CD4-positive, CD25-positive, alpha-beta regulatory T cell (primary cell): Measurements from ENCODE around the gene TIGD7. TPM values are rescaled to one million over a fixed set of nuclear protein-coding genes. Genes with fewer than 3 reads are reported as not detected.

Experiments used
- ATAC-seq, 2 donors: fragments of 150-1000 bp; cut with Tn5 transposase; one replicate each; pipeline ENCODE4 v1.10.0; 2021; ENCODE audit warnings: low read depth in 2 of 2, moderate number of reproducible peaks in 2 of 2, moderate library complexity in 1 of 2
- DNase-seq, 3 donors: peaks; one replicate each; pipeline versions ENCODE4 v3.0.0 to v3.0.0-alpha.2; 2012 to 2022; ENCODE audit warnings: mixed read lengths in 1 of 3
- H3K27ac ChIP-seq: one replicate; pipeline ENCODE4 v1.7.0; 2013; ENCODE audit warnings: mild to moderate bottlenecking, low read length; ENCODE audit not compliant: insufficient read depth, poor library complexity, severe bottlenecking
- H3K27me3 ChIP-seq: one replicate; pipeline ENCODE4 v1.7.0; 2013; ENCODE audit warnings: low read length; ENCODE audit not compliant: control insufficient read depth, insufficient read depth
- H3K36me3 ChIP-seq: one replicate; pipeline ENCODE4 v1.7.0; 2013; ENCODE audit warnings: mild to moderate bottlenecking, low read length, moderate library complexity; ENCODE audit not compliant: control insufficient read depth, insufficient read depth
- H3K4me1 ChIP-seq: 2 replicates; pipeline ENCODE4 v1.7.0; 2013; ENCODE audit warnings: mild to moderate bottlenecking, low read length; ENCODE audit not compliant: insufficient read depth, control insufficient read depth, poor library complexity, severe bottlenecking
- H3K4me3 ChIP-seq: one replicate; pipeline ENCODE4 v1.7.0; 2013; ENCODE audit warnings: low read depth, mild to moderate bottlenecking, low read length, moderate library complexity
- H3K9me3 ChIP-seq, 2 experiments: 1 replicate in 1 of 2; 2 replicates in 1 of 2; pipeline ENCODE4 v1.7.0; 2013; ENCODE audit warnings: low read length in 2 of 2, mild to moderate bottlenecking in 1 of 2, moderate library complexity in 1 of 2; ENCODE audit not compliant: control insufficient read depth in 2 of 2
- H3K27ac Mint-ChIP-seq, 3 donors: one replicate each; pipeline ENCODE4 v1.8.0; 2020 to 2022; ENCODE audit warnings: mild to moderate bottlenecking in 3 of 3, mixed read lengths in 3 of 3, moderate library complexity in 2 of 3
- H3K27me3 Mint-ChIP-seq: one replicate; pipeline ENCODE4 v1.8.0; 2022; ENCODE audit warnings: mild to moderate bottlenecking, mixed read lengths
- H3K36me3 Mint-ChIP-seq: one replicate; pipeline ENCODE4 v1.8.0; 2020; ENCODE audit warnings: mixed read lengths
- H3K4me1 Mint-ChIP-seq, 4 donors: one replicate each; pipeline ENCODE4 v1.8.0; 2020 to 2022; ENCODE audit warnings: mixed read lengths in 4 of 4, mild to moderate bottlenecking in 1 of 4
- H3K4me3 Mint-ChIP-seq, 4 donors: one replicate each; pipeline ENCODE4 v1.8.0; 2020 to 2022; ENCODE audit warnings: mild to moderate bottlenecking in 4 of 4, mixed read lengths in 4 of 4, moderate library complexity in 3 of 4
- H3K9me3 Mint-ChIP-seq, 7 donors: one replicate each; pipeline ENCODE4 v1.8.0; 2020 to 2022; ENCODE audit warnings: mixed read lengths in 7 of 7, mild to moderate bottlenecking in 3 of 7, moderate library complexity in 2 of 7
- polyA plus RNA-seq, 4 donors: library from polyadenylated mRNA; unstranded; fragments of 300-500 nt; fragmentation: Illumina TruSeq; gene quantifications; one replicate each; pipeline ENCODE4 v1.2.3, GENCODE V29; 2021
- total RNA-seq: library from RNA; stranded (reverse); gene quantifications from one replicate; pipeline ENCODE4 v1.2.3, GENCODE V29; 2022

TIGD7 gene
- total RNA-seq, result 3.1 TPM
- 1 to 10 TPM; 3.1 to 6.2 (median 4.8) TPM for polyA plus RNA-seq

DNA sequence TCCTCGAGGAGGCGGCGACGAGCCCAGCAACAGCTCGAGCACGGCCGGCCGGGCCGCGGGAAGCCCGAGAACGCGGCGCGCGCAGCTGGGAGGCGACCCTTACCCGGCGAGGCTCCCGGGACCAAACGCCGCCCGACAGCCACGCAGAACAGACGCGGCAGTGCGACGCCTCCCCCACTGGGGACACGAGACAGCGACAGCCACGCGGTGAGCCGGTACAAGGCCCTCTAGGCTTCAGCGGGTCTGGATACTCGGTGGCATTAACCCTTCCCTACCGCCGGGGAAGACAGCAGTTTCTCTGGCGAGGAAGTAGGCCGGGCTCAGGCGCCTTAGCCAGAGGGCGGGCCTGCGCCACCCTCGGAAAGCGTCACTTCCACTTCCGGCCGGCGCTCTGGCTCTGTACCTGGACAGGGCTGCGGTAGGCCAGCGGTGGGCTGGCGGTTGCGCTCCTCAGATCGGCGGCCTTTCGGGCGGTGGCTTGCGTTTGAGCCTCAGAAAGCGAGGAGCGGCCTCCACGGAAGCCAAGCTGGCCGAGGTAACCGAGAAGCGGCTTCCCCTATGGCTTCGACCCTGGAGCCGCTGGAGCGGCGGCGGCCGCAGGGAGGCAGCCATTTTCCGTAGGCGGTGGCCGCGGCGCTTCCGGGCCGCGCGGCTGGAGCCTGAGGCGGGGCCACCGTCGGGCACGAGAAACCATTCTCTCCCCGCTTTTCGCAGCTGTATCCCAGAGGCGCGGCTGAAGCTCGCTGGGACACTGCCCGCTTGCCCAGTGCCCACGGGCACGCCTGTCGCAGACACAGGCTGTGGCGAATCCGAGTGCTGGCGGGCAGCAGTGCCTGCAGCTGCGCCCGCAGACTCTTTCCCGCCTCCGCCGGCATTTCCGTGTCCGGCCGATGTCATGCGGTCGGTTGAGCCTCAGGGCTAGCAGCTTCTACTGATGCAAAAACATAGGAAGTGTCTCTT lies at the start of gene TIGD7, which contains the start of gene ZNF75A:
TSS of gene TIGD7 (minus strand) at position 322 of the 960 bp plus-strand sequence. CDS start 4,816 bp downstream, outside the sequence.
TSS of gene ZNF75A (plus strand) at position 389 of the 960 bp plus-strand sequence. CDS start 2,932 bp downstream, outside the sequence.
- ATAC-seq (peak; percentile 94 to 96), DNase-seq (peak; percentile 82 to 95 (median 86))
- Histone ChIP-seq H3K9me3 (peaks cover 49 to 74% of the 10 kb centered on the region in 2 experiments), H3K27me3 (no peaks in the 10 kb centered on the region), H3K36me3 (peaks cover 20% of the 10 kb centered on the region), H3K4me3 (peak within 1 kb of the TSS; percentile 77), H3K4me1 (peaks cover 5% of the 10 kb centered on the region), H3K27ac (peak within 1 kb of the TSS; percentile 84)
- H3K27ac Mint-ChIP-seq, result peak within 1 kb of the TSS; percentile 76 to 88 (median 86)
- H3K4me3 Mint-ChIP-seq, result peak within 1 kb of the TSS; percentile 85 to 88 (median 87)
- no peaks in the 10 kb centered on the region for H3K27me3 Mint-ChIP-seq
- peaks cover 34% of the 10 kb centered on the region for H3K36me3 Mint-ChIP-seq
- peaks cover 1 to 53% (median 16%) of the 10 kb centered on the region in 7 donors for H3K9me3 Mint-ChIP-seq
- H3K4me1 Mint-ChIP-seq, result peaks cover 5 to 32% (median 10%) of the 10 kb centered on the region in 4 donors

GRCh38 chr16:3349175-3349574 lies 43.9 kb upstream of the TIGD7 start:
- Mint-ChIP-seq H3K27me3 (peaks cover 4% of the 10 kb centered on the region), H3K36me3 (no peaks in the 10 kb centered on the region), H3K4me3 (peak overlapping the region in 1 of 4 donors; percentile 15), H3K27ac (no peak overlapping the region), H3K9me3 (peaks cover 0 to 5% (median 2%) of the 10 kb centered on the region in 7 donors), H3K4me1 (peaks cover 0 to 2% (median under 1%) of the 10 kb centered on the region in 4 donors)
- no peak for DNase-seq
- Histone ChIP-seq H3K36me3 (no peaks in the 10 kb centered on the region), H3K27me3 (no peaks in the 10 kb centered on the region), H3K27ac (no peak overlapping the region), H3K4me3 (no peak overlapping the region), H3K9me3 (no peaks in the 10 kb centered on the region), H3K4me1 (no peaks in the 10 kb centered on the region)
- ATAC-seq, result no peak

GRCh38 chr16:3348547-3349167 lies 43.4 kb upstream of the TIGD7 start:
- Mint-ChIP-seq H3K27me3 (peaks cover 4% of the 10 kb centered on the region), H3K4me3 (no peak overlapping the region), H3K9me3 (peaks cover 0 to 5% (median 2%) of the 10 kb centered on the region in 7 donors), H3K4me1 (peaks cover 0 to 2% (median under 1%) of the 10 kb centered on the region in 4 donors), H3K36me3 (no peaks in the 10 kb centered on the region), H3K27ac (no peak overlapping the region)
- Histone ChIP-seq H3K9me3 (no peaks in the 10 kb centered on the region), H3K27ac (no peak overlapping the region), H3K4me3 (no peak overlapping the region), H3K36me3 (no peaks in the 10 kb centered on the region), H3K4me1 (no peaks in the 10 kb centered on the region), H3K27me3 (no peaks in the 10 kb centered on the region)
- ATAC-seq (no peak), DNase-seq (no peak)

- H3K4me3 ChIP-seq, result no peak overlapping the region
- Mint-ChIP-seq H3K36me3 (no peaks in the 10 kb centered on the region), H3K4me1 (peaks cover 0 to 2% (median 0%) of the 10 kb centered on the region in 4 donors), H3K27ac (no peak overlapping the region), H3K4me3 (no peak overlapping the region), H3K9me3 (peaks cover 0 to 6% (median 3%) of the 10 kb centered on the region in 7 donors), H3K27me3 (peaks cover 4% of the 10 kb centered on the region)
- no peaks in the 10 kb centered on the region for H3K9me3 ChIP-seq
- H3K36me3 ChIP-seq, result no peaks in the 10 kb centered on the region
- ATAC-seq, result no peak
- H3K4me1 ChIP-seq, result no peaks in the 10 kb centered on the region
- H3K27ac ChIP-seq, result no peak overlapping the region
- no peaks in the 10 kb centered on the region for H3K27me3 ChIP-seq
- no peak for DNase-seq
Observed at GRCh38 chr16:3347586-3347985, 42.4 kb upstream of the TIGD7 start.

DNA sequence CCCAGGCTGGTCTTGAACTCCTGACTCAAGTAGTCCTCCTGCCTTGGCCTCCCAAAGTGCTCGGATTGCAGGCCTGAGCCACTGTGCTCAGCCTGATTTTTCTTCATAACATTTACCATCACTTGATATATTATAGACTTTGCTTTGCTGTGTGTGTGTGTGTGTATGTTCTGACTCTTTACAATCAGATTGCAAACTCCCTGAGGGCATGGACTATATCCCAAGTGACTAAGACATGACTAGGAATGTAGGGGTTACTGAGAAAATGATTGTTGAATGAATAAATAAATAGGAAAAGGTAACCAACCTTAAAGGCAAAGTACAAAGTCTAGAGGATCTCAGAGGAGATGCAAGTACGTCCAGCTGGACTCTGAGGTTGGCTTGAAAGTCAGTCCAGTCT lies 40.8 kb upstream of the TIGD7 start:
- ATAC-seq (no peak), DNase-seq (no peak)
- H3K4me1 Mint-ChIP-seq, result peaks cover 0 to 2% (median 0%) of the 10 kb centered on the region in 4 donors
- peaks cover 0 to 7% (median 3%) of the 10 kb centered on the region in 7 donors for H3K9me3 Mint-ChIP-seq
- H3K27ac Mint-ChIP-seq, result no peak overlapping the region
- H3K36me3 Mint-ChIP-seq, result no peaks in the 10 kb centered on the region
- no peaks in the 10 kb centered on the region for H3K36me3 ChIP-seq
- H3K4me3 ChIP-seq, result no peak overlapping the region
- H3K27ac ChIP-seq, result no peak overlapping the region
- peaks cover 4% of the 10 kb centered on the region for H3K27me3 Mint-ChIP-seq
- no peaks in the 10 kb centered on the region for H3K4me1 ChIP-seq
- no peak overlapping the region for H3K4me3 Mint-ChIP-seq
- H3K9me3 ChIP-seq, result no peaks in the 10 kb centered on the region
- no peaks in the 10 kb centered on the region for H3K27me3 ChIP-seq

- H3K4me1 ChIP-seq, result no peaks in the 10 kb centered on the region
- H3K27me3 ChIP-seq, result no peaks in the 10 kb centered on the region
- Mint-ChIP-seq H3K27me3 (peaks cover 4% of the 10 kb centered on the region), H3K4me1 (no peaks in the 10 kb centered on the region), H3K4me3 (no peak overlapping the region), H3K27ac (no peak overlapping the region), H3K9me3 (peaks cover 0 to 21% (median 16%) of the 10 kb centered on the region in 7 donors), H3K36me3 (peaks cover 6% of the 10 kb centered on the region)
- ATAC-seq (no peak), DNase-seq (no peak)
- peaks cover 11 to 17% of the 10 kb centered on the region in 2 experiments for H3K9me3 ChIP-seq
- H3K27ac ChIP-seq, result no peak overlapping the region
- H3K4me3 ChIP-seq, result no peak overlapping the region
- no peaks in the 10 kb centered on the region for H3K36me3 ChIP-seq
Observed at GRCh38 chr16:3328643-3329042, 23.4 kb upstream of the TIGD7 start.

GRCh38 chr16:3328104-3328503 lies 22.9 kb upstream of the TIGD7 start:
- H3K36me3 ChIP-seq, result no peaks in the 10 kb centered on the region
- no peak overlapping the region for H3K4me3 ChIP-seq
- H3K4me1 ChIP-seq, result no peaks in the 10 kb centered on the region
- Mint-ChIP-seq H3K27me3 (no peaks in the 10 kb centered on the region), H3K9me3 (peaks cover 0 to 25% (median 16%) of the 10 kb centered on the region in 7 donors), H3K27ac (no peak overlapping the region), H3K4me3 (no peak overlapping the region), H3K4me1 (no peaks in the 10 kb centered on the region), H3K36me3 (peaks cover 6% of the 10 kb centered on the region)
- no peaks in the 10 kb centered on the region for H3K27me3 ChIP-seq
- no peak for DNase-seq
- no peak for ATAC-seq
- H3K27ac ChIP-seq, result no peak overlapping the region
- H3K9me3 ChIP-seq, result peaks cover 16 to 23% of the 10 kb centered on the region in 2 experiments
